CMK (cell line): ENCODE data around the gene ST6GALNAC3.

ENCODE experiments used
- DNase-seq: peaks from one replicate; pipeline ENCODE4 v3.0.0-alpha.2; 2010; ENCODE audit warnings: low read depth

ST6GALNAC3 gene

DNA sequence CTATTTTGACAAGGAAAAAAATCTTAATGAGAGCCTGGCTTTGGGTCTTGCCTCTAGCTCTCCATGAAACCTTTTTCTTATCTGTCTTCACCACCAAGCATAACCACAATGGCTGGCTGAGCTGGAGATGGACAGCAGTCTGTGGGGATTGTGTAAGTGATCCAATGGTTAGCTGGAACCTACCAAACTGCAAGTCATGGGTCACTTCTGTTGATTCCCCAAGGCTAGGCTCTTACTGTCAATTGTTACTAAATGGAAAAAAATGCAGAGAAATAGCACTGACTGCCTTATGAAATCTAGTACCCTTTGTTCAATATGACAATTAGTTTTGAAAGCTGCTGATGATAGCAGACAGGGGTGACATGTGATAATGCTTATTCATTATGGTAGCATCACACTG lies 359.0 kb downstream of the ST6GALNAC3 start:
- DNase-seq, result peak; percentile 11

DNA sequence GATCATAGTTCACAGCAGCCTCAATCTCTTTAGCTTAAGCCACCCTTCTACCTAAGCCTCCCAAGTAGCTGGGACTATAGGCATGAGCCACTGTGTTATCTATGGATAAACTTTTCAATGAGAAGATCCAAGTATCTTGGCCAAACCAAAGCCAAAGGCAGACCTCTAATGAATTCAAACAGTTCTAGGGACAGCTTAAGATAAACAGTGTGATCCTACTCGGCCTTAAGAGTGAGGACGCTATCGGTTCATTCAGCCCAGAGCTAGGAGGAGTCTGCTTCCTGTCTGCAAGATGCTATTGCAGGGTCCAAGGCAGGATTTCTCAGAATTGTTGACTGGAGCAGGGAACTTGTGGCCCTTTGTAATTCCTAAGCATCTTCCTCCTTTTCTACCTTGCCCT lies 368.7 kb downstream of the ST6GALNAC3 start:
- DNase-seq, result peak; percentile 45

DNA sequence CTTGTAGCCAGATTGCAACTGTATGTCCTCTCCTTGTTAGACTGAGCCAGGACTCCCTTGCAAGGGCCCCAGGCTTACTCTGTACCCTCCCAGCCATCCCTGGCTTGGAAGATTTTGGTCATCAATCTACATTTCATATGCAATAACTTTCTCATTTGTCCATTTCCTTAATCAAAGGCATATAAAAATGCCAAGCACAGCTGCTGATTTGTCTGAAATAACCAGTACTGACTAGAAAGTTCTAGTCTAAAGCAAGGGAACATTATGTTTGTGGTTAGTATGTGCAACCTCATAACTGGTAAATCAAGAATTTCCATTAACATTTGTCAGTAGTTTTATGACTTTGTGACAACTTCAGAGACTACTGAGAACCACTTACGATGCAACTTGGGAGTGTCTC lies 370.2 kb downstream of the ST6GALNAC3 start:
- no peak for DNase-seq

DNA sequence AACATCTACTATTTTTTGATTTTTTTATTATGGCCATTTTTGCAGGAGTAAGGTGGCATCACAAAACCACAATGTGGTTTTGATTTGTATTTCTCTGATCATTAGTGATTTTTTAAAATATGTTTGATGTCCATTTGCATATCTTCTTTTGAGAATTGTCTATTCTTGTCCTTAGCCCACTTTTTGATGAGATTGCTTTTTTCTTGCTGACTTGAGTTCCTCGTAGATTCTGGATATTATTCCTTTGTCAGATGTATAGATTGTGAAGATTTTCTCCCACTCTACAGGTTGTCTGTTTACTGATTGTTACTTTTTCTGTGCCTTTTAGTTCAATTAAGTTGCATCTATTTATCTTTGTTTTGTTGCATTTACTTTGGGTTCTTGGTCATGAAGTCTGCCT lies 375.7 kb downstream of the ST6GALNAC3 start:
- DNase-seq, result no peak

DNA sequence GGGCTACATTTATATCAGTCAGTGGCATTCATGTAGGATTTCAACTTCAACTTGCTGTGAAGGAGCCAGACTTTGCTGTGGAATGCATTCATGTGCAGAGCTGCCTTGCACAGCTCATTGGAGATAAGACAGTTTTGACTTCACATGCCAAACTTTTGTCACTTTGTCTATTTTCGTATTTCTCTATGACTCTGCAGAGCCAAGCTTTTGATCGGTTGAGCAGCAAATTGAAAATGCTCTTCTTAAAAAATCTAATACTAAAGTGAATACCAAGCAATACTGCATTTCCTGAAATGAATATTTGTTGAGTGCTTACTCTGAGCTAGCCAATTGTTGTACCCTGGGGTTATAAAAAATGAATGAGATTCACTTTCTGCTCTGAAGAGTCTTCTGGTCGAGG lies 388.7 kb downstream of the ST6GALNAC3 start:
- no peak for DNase-seq

DNA sequence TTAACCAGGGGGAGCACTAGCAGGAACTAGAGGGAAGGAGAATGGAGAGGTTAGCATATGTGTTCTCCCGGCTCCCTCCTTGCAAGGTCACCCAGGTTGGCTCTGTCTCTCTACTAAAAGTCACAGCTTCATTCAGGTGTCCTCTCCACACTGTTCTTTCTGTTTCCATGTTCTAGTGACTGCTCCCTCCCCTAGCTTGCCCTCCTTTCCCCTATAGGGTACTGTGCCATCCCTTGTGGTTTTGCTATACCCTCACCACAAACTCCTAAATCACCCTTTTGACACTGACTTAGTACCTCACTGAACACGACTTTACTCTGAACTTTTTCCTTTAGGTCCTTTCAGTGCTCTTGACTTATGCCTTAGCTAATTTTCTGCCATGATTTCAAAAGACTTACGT lies 389.3 kb downstream of the ST6GALNAC3 start:
- no peak for DNase-seq

DNA sequence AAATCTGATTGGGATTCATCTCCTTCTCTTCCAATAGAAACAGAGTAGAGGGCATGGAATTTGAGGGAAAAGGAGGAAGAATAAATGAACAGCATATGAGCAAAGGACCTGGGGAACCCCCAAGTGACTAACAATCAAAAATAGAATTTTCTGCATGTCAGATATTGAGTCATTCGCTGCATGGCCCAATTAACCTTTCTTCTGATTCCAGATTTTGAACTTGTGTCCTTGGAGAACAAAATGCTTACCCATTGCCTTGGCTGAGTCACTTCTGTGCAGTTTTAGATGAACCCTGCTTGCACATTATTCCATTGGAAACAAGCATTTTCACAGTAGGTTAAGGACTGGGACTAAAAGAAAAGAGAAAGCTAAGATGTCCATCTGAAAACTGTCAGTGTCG lies 390.5 kb downstream of the ST6GALNAC3 start:
- no peak for DNase-seq

DNA sequence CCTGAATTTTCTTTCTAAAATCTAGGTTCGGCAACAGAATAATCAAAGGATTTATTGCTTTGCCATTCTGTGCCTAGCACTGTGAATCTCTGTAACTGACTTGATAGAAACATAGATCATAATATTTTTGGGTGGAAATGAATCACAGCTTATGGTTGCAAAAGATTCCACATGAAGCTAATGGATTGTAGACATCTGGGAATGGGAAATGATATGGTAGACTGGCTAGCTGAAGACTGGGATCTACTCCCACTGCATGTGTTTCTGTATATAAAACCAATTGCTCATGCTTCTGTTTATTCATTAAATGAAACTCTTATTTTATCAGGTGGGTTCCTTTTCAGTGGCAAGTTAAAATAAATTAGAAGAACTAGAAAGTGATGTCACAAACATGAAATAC lies 395.6 kb downstream of the ST6GALNAC3 start:
- no peak for DNase-seq

DNA sequence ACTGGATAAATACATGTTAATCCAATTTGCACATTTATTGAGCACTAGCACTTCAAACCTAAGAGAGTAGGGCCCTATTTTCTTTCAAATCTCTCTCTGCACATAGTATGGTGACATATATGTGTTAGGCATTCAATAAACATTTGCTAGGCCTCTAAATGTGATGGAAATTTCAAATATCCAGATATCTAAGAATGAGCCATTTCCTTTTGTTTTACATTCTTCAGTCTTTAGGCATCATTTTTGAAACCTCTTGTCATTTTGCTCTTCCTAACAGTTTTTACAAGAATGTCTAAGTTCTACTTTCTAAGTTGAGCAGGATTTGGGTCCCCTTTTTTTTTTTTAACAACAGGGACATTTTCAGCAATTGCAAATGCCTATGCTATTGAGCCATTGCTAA lies 397.0 kb downstream of the ST6GALNAC3 start:
- DNase-seq, result no peak

DNA sequence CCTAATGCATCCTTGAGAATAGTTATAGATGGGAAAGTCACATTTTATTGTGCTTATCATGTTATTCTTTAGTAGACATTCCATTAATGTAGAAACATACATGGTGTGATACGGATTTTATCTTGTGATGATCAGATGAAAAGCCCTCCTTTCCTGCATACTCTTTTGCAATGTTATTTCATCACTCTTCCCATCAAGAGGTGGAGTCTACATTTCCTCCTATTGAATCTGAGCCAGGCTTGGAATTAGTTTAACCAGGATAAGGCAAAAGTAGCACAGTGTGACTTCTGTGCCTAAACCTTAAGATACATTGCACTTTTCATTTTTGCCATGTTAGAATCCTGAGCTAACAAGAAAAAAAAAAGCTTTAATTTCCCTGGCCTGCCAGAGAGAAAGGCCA lies 399.0 kb downstream of the ST6GALNAC3 start:
- no peak for DNase-seq

DNA sequence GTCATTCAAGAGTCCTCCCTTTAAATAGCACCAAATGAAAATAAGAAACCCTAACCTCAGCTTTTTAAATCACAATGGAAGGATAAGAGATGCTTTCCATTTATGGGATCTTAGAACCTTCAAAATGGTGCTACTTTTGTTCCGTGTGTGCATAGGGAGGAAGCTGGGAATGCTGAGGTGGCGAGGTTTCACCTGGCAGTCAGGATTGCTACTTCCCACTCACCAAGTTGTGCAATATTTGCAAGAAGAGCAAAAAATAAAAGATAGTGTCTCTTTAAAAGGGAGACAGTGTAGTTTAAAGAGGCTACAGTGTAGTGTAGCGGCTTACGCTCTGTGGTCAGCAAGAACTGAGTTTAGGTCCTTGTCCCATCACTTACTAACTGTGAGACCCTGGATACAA lies 400.4 kb downstream of the ST6GALNAC3 start:
- no peak for DNase-seq

DNA sequence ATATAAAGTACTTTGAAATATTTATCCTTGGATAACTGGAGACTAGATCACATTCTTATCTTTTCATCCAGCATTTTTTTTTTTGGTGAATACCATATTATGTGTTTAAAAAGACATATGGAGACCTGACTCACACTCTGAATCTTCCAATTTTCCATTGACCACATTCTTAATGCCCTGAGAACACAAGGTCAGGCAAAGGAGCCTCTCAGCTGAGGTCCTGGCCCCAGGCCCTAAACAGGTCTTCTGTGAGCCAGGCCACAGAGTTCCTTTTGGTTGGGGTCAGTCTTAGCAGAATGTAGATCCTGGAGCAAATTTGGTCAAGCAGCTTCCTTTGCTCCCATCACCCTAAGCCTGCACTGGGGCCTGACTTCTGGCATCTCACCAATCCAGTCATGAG lies 402.6 kb downstream of the ST6GALNAC3 start:
- DNase-seq, result no peak

DNA sequence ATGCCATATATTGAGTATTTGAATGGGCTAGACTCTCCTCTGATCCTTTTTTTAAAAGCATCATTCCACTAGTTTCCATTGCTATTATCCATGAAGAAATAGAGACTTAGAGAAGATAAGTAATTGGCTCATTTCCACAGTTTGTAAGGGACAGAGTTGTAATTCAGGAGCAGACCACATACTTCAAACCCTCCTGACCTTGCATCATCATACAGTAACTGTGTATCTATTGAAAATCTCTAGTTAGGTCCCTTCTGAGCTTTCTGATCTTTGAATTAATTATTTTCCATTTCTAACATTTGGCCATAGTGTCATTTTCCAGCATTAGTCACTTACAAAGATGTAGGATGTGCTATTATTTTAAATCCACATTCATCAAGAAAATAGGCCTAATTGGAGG lies 406.3 kb downstream of the ST6GALNAC3 start:
- no peak for DNase-seq

DNA sequence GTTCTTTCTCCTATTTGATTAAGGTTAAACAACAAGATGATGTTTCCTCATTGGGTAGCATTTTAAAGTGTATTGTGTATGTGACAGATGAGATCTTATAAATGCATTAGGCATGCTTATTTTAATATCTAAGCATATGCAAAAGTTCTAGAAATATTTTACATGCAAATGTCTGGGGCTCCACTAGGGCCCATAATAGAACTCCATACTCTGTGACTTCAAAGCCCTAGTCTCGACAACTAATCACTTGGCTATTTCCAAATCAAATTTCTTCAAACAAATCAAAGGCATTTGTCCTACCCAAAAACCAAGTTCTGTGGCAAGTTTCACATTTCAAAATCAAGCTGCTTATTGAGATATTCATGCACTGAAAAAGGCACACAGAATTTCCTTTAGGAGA lies 407.1 kb downstream of the ST6GALNAC3 start:
- DNase-seq, result no peak

DNA sequence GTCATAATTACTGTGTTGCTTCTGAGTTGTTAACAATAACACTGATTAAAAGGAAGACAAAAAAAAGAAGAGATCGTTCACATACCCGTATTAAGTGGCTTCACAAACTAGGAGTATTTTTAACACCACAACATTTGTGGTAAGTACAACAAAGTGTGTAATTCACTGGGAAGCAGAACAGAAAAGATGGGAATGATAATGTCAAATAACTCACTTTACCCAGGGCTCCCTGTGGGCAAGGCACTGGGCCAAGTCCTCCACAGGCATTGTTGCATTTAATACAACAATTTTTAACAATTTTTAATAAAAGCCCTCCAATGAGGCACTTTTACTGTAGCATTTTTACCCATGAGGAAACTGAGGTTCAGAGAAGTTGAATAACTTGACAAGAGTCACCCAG lies 407.7 kb downstream of the ST6GALNAC3 start:
- DNase-seq, result no peak

DNA sequence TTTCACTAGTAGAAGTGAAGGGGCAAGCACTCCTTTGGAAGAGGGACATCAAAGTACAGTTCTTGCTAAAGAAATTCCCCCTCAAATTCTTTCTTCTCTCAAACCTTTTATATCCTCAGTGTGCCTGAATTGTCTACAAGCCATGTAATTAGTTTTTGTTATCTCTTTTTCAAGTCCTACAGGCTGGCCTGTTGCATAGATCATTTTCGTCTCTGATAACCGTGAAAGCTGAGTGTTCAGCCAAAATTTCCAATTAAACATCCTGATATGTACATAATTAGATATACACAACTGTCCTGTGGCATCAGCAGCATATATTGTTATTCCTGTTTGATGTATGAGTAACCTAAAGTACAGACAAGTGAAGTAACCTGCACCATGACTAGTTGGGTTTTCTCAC lies 417.2 kb downstream of the ST6GALNAC3 start:
- DNase-seq, result no peak

DNA sequence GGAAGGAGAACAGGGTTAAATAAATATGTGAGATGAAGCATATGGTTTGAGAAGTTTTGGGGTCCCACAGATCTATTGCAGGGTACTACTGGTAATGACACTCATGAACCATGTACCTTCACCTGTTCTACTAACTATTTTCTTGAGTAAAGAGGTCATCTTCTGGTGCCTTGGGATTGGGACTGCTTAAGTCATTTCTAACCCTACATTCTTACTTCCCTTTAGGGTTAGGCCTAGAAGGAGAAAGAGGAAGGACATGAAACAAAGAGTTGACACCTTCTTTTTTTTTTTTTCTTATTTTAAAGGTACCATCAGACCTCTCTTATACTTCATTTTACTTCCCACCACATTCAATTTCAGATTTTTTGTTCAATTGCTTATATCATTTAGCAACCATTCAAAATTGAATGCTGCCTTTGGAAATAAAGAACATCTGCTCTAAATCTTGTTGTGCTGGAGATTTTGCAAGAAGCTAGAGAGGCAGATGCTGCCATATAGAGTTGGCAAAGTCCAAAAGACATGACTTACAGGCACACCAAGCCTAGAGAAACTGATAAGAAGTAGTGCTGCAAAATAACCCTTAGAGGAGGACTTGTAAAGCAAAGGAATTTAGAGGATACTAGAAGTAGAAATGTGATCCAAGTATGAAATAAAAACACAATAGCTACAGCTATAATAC lies 418.3 kb downstream of the ST6GALNAC3 start:
- no peak for DNase-seq

DNA sequence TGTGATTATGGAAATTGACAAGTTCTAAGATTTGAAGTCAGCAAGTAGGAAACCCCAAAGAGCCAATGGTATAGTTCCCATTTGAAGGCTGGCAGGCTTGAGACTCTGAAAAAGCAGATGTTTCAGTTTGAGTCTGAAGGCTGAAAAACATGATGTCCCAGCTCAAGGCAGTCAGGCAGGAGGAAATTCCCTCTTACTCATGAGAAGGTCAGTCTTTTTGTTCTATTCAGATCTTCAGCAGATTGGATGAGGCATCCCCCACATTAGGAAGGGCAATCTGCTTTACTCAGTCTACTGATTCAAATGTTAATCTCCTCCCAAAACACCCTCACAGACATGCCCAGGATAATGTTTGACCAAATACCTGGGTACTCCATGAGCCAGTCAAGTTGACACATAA lies 420.3 kb downstream of the ST6GALNAC3 start:
- no peak for DNase-seq

DNA sequence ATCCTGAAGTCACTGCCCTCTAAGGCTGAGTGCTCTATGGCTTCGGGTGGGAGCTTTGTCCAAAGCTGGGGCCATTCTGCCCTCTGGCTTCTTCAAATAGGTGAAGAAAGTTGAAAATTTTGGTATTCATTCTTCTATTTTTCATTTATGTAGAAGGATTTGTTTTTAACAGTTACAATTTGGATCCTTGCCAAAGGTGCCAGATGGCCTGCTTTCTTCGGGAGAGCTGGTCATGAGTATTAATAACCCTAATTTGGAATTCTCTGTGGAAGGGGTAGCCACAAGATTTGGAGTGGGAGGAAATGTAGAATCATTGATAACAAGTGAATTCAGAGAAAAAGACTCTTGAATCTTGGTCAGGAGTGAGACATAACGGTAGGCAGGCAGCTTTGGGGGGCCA lies 422.3 kb downstream of the ST6GALNAC3 start:
- no peak for DNase-seq

DNA sequence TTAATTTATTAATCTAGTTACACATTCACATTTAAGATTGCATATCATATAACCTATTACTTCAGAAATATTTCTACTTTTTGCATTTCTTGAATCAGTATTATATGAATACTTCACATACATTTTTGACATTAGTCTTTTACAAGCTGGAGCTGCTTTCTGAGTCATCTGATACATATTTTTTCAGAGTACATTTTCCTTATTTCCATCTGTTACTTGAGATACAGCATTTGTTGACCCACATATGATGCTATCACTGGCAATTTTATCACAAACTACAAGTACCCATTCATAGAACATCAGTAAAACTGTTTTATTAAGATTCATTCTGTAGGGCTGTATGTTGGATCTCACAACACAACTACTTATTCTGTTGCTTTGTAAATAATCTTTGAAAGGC lies 425.6 kb downstream of the ST6GALNAC3 start:
- DNase-seq, result no peak

DNA sequence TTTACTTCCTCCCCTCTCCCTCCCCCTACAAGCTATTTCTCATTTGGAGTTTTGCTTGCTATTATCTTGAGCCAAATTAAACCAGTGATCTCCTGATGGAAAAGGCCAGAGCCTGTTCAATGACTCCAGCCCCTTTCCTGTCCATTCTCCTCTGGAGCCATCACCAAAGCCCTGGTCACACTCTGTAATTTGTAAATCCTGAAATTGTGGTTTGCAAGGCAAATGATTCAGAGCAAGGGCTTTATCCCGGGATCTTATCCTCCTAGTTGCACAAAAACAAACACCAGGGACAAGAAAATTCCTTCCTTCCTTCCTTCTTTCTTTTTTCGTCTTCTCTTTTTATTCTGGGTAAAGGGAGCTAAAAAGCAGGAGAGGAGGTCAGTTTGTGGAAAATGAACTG lies 426.6 kb downstream of the ST6GALNAC3 start:
- DNase-seq, result no peak

DNA sequence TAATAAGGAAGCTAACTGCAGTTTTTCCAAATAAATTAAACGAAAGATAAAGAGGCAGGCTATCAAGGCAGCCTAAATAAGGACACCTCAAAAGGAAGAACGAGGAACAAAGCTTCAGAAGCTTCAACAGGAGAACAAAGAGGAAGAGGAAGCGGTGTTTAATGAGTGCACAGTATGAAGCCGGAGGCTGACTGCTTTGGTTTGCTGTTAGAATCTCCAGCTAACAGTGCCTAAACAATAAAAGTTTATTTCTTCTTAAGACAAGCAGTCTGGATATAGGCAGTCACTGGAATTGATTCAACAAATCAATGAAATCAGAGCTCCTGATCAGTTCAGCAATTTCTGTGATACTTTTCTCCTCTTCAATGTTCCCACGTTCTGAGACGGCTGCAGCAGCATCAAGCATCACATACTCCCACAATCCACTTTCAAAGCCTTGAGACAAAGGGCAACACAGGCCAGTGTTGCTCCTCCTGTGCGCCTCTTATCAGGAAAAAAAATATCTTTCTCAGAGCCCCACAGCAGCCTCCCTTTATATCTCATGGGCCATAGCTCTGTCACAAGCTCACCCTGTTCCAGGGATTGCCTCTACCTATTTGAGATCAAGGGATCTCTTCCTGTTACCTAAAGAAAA lies 427.2 kb downstream of the ST6GALNAC3 start:
- DNase-seq, result no peak

DNA sequence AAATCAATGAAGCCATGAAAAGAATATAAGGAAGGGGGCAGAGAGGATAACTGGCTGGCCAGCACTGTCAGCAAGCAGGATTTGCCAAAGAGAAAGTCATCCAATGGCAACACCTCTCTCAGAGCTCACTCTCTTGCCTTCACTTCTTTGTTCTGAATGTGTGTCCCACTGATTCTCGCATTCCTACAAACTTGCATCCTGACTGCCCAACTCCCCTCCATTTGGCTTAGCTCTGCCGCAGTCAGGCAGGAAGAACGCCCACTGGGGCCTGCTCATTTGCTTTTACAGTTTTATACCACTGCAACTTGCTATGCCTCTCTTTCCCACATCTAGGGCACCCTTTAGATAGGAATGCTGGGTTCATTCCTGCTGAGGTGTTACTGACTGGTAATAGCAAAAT lies 428.6 kb downstream of the ST6GALNAC3 start:
- no peak for DNase-seq

DNA sequence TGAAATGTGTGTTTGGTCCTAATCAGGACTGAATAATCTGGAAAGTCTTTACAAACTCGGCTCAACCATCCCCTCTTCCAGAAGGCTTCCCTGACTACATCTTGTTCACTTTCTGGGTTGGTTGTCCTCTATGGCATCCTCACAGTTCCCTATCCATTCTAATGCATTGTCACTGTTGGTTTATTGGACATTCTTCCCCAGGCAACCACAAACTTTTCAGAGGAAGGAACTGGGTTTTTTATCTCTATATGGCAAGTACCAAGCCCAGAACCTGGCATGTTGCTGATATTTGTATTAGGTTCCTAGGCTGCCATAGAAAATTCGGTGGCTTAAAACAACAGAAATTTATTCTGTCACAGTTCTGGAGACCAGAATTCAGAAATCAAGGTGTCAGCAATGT lies 429.2 kb downstream of the ST6GALNAC3 start:
- DNase-seq, result peak; percentile 66
